H1 (cell line): Measurements from ENCODE around the gene CARD11. TPM values are rescaled to one million over a fixed set of nuclear protein-coding genes. Genes with fewer than 3 reads are reported as not detected.

Experiments used
- CTCF ChIA-PET: fragments of 300-600 bp; sonication (Branson Sonifier 250); formaldehyde crosslinking; loops from one replicate; lab custom pipeline; 2021; ENCODE audit not compliant: partially characterized antibody; lab: Charles Lee
- POLR2A ChIA-PET: fragments of 300-600 bp; sonication (Branson Sonifier 250); formaldehyde crosslinking; loops from one replicate; lab custom pipeline; 2021; ENCODE audit warnings: inconsistent platforms; ENCODE audit not compliant: partially characterized antibody; lab: Charles Lee
- DNase-seq, 2 experiments: peaks; one replicate each; pipeline versions ENCODE4 v3.0.0 to v3.0.0-alpha.2; 2010 to 2022; ENCODE audit warnings: low spot score in 2 of 2, low read depth in 1 of 2, mixed read lengths in 1 of 2
- FAIRE-seq: peaks from 2 replicates; lab custom pipeline; 2011; peaks lifted over from hg19 to GRCh38; lab: Jason Lieb, UNC
- H2AFZ ChIP-seq: 2 replicates; pipeline ENCODE4 v1.8.1; 2012; ENCODE audit warnings: low read length, inconsistent platforms
- H2AK5ac ChIP-seq: 2 replicates; pipeline ENCODE4 v1.6.1; 2013; ENCODE audit warnings: low read depth, low read length
- H2BK120ac ChIP-seq: replicated peaks from 2 replicates; pipeline ENCODE3; 2013; ENCODE audit warnings: low read depth, low read length, inconsistent platforms
- H2BK12ac ChIP-seq: 2 replicates; pipeline ENCODE4 v1.6.1; 2013; ENCODE audit warnings: low read depth, low read length
- H2BK15ac ChIP-seq: 2 replicates; pipeline ENCODE4 v1.6.1; 2013; ENCODE audit warnings: low read length
- H2BK20ac ChIP-seq: 2 replicates; pipeline ENCODE4 v1.6.1; 2013; ENCODE audit warnings: low read length
- H2BK5ac ChIP-seq: 2 replicates; pipeline ENCODE4 v1.6.1; 2013; ENCODE audit warnings: low read depth, low read length
- H3K14ac ChIP-seq: 2 replicates; pipeline ENCODE4 v1.6.1; 2013; ENCODE audit warnings: inconsistent platforms; ENCODE audit not compliant: insufficient read length
- H3K18ac ChIP-seq: 2 replicates; pipeline ENCODE4 v1.6.1; 2013; ENCODE audit warnings: low read length; ENCODE audit errors: extremely low read depth
- H3K23ac ChIP-seq: 2 replicates; pipeline ENCODE4 v1.6.1; 2013; ENCODE audit warnings: inconsistent platforms; ENCODE audit not compliant: insufficient read length
- H3K23me2 ChIP-seq: 2 replicates; pipeline ENCODE4 v1.6.1; 2013; ENCODE audit warnings: low read depth, low read length
- H3K27ac ChIP-seq: 2 replicates; pipeline ENCODE4 v1.6.1; 2011; ENCODE audit warnings: low read depth, low read length, inconsistent platforms
- H3K27me3 ChIP-seq, 4 experiments: replicated peaks in 1 of 4; 1 replicate in 1 of 4; 2 replicates in 3 of 4; pipeline versions ENCODE4 v1.6.1 to v1.8.1; 2011 to 2013; ENCODE audit warnings: low read length in 3 of 4, mild to moderate bottlenecking in 3 of 4, inconsistent platforms in 2 of 4, mixed read lengths in 2 of 4, moderate library complexity in 1 of 4; ENCODE audit not compliant: control insufficient read depth in 3 of 4, insufficient read depth in 3 of 4; ENCODE audit errors: extremely low read depth in 1 of 4
- H3K36me3 ChIP-seq, 4 experiments: 2 replicates each; pipeline versions ENCODE4 v1.6.1 to v1.8.1; 2011 to 2013; ENCODE audit warnings: mild to moderate bottlenecking in 4 of 4, low read length in 3 of 4, moderate library complexity in 2 of 4, control low read depth in 1 of 4, inconsistent platforms in 1 of 4; ENCODE audit not compliant: insufficient read depth in 4 of 4, control insufficient read depth in 2 of 4
- H3K4ac ChIP-seq: replicated peaks from 2 replicates; pipeline ENCODE3; 2013; ENCODE audit warnings: low read length, low read depth, mixed read lengths, inconsistent platforms; ENCODE audit not compliant: insufficient read length
- H3K4me1 ChIP-seq, 4 experiments: replicated peaks in 1 of 4; 1 replicate in 1 of 4; 2 replicates in 3 of 4; pipeline versions ENCODE4 v1.6.1 to v1.8.1; 2011 to 2013; ENCODE audit warnings: low read length in 3 of 4, inconsistent platforms in 2 of 4, mixed read lengths in 1 of 4; ENCODE audit not compliant: insufficient read depth in 4 of 4, control insufficient read depth in 3 of 4
- H3K4me2 ChIP-seq, 2 experiments: 2 replicates each; pipeline versions ENCODE4 v1.6.1 to v1.8.1; 2011 to 2013; ENCODE audit warnings: low read depth in 2 of 2, low read length in 2 of 2, control low read depth in 1 of 2, inconsistent platforms in 1 of 2, mild to moderate bottlenecking in 1 of 2; ENCODE audit not compliant: insufficient read depth in 1 of 2
- H3K4me3 ChIP-seq, 4 experiments: fragments of 200-600, 300-600 bp in 1 of 4; sonication (generic), shearing (Covaris generic), sonication (Bioruptor Twin) in 1 of 4; 2 replicates each; pipeline versions ENCODE4 v1.5.1 to v1.8.1; 2011 to 2016; ENCODE audit warnings: low read length in 4 of 4, low read depth in 3 of 4, control low read depth in 2 of 4, inconsistent platforms in 2 of 4, mild to moderate bottlenecking in 2 of 4, mixed read lengths in 1 of 4, moderate library complexity in 1 of 4; ENCODE audit not compliant: insufficient read depth in 2 of 4; ENCODE audit errors: extremely low read depth in 1 of 4
- H3K56ac ChIP-seq: replicated peaks from 2 replicates; pipeline ENCODE3; 2013; ENCODE audit warnings: low read depth, mild to moderate bottlenecking, mixed read lengths, low read length, inconsistent platforms; ENCODE audit not compliant: insufficient read length
- H3K79me1 ChIP-seq: 2 replicates; pipeline ENCODE4 v1.6.1; 2013; ENCODE audit warnings: low read depth, low read length, control low read depth
- H3K79me2 ChIP-seq, 2 experiments: 2 replicates each; pipeline versions ENCODE4 v1.6.1 to v1.8.1; 2012 to 2013; ENCODE audit warnings: low read length in 2 of 2, mild to moderate bottlenecking in 2 of 2, inconsistent platforms in 1 of 2; ENCODE audit not compliant: insufficient read depth in 2 of 2, control insufficient read depth in 1 of 2
- H3K9ac ChIP-seq, 4 experiments: replicated peaks in 1 of 4; 1 replicate in 1 of 4; 2 replicates in 3 of 4; pipeline versions ENCODE4 v1.6.1 to v1.8.1; 2011 to 2013; ENCODE audit warnings: low read depth in 3 of 4, low read length in 3 of 4, control low read depth in 2 of 4, mild to moderate bottlenecking in 2 of 4, moderate library complexity in 2 of 4, inconsistent platforms in 1 of 4; ENCODE audit errors: extremely low read depth in 1 of 4
- H3K9me3 ChIP-seq, 2 experiments: 2 replicates each; pipeline versions ENCODE4 v1.6.1 to v1.8.1; 2012 to 2013; ENCODE audit warnings: mild to moderate bottlenecking in 2 of 2, moderate library complexity in 2 of 2, control low read depth in 1 of 2, inconsistent platforms in 1 of 2, low read depth in 1 of 2, low read length in 1 of 2, mixed read lengths in 1 of 2; ENCODE audit not compliant: insufficient read depth in 2 of 2
- H4K20me1 ChIP-seq, 2 experiments: replicated peaks in 1 of 2; 2 replicates each; pipeline versions ENCODE3 to v1.8.1; 2011 to 2013; ENCODE audit warnings: inconsistent platforms in 2 of 2, low read length in 2 of 2, mild to moderate bottlenecking in 1 of 2; ENCODE audit not compliant: insufficient read depth in 2 of 2, control insufficient read depth in 1 of 2
- H4K5ac ChIP-seq: 2 replicates; pipeline ENCODE4 v1.6.1; 2013; ENCODE audit warnings: low read length, low read depth, mixed read lengths, inconsistent platforms; ENCODE audit not compliant: insufficient read length
- H4K8ac ChIP-seq: 2 replicates; pipeline ENCODE4 v1.8.0; 2013; ENCODE audit warnings: mild to moderate bottlenecking, moderate library complexity, low read length, inconsistent platforms; ENCODE audit not compliant: insufficient read depth; ENCODE audit errors: extremely low read depth
- H4K91ac ChIP-seq: replicated peaks from 2 replicates; pipeline ENCODE3; 2013; ENCODE audit warnings: low read length, mixed read lengths, inconsistent platforms; ENCODE audit not compliant: insufficient read length
- CBX8 ChIP-seq: fragments of 300-800, 300-1000 bp; sonication (generic); IDR thresholded peaks from 2 replicates; pipeline ENCODE4 v1.7.1; 2016; ENCODE audit warnings: low read depth, low read length, borderline replicate concordance
- CTCF ChIP-seq, 3 experiments: IDR thresholded peaks; 1 replicate in 2 of 3; 2 replicates in 1 of 3; pipeline versions ENCODE4 v1.5.1 to v1.6.1; 2011; ENCODE audit warnings: low read length in 3 of 3, mild to moderate bottlenecking in 3 of 3, inconsistent platforms in 2 of 3, low read depth in 1 of 3, moderate library complexity in 1 of 3; ENCODE audit not compliant: insufficient read depth in 1 of 3; ENCODE audit errors: control extremely low read depth in 1 of 3
- KDM5A ChIP-seq: fragments of 200-600 bp; IDR thresholded peaks from 2 replicates; pipeline ENCODE4 v1.7.1; 2012; ENCODE audit warnings: mild to moderate bottlenecking, low read length, inconsistent platforms, mixed read lengths
- RAD21 ChIP-seq, 2 experiments: IDR thresholded peaks in 1 of 2; conservative IDR thresholded peaks in 1 of 2; 2 replicates each; pipeline ENCODE4 v1.6.1; 2011; ENCODE audit warnings: low read depth in 2 of 2, low read length in 2 of 2, improper control_type of control experiment in 1 of 2, inconsistent platforms in 1 of 2, mild to moderate bottlenecking in 1 of 2, moderate library complexity in 1 of 2
- WGBS, 2 experiments: shearing (Covaris generic) in 1 of 2; methylation state at CpG; one replicate each; pipeline versions ENCODE4 v1.1.6 to v1.1.7; 2013 to 2015; ENCODE audit warnings: low lambda C conversion rate in 2 of 2, mixed read lengths in 2 of 2, inconsistent platforms in 1 of 2, low coverage in 1 of 2, missing lambda C conversion rate in 1 of 2; ENCODE audit not compliant: insufficient replicate concordance in 2 of 2, insufficient coverage in 1 of 2, insufficient read length in 1 of 2; ENCODE audit errors: extremely low coverage in 1 of 2, missing lambda C conversion rate in 1 of 2; 5-methylcytosine and 5-hydroxymethylcytosine counted together
- polyA plus RNA-seq, 7 experiments: library from polyadenylated mRNA; depleted of rRNA in 3 of 7; stranded (reverse) in 5 of 7; unstranded in 2 of 7; fragments of >200 nt in 5 of 7; fragments of 200-250 nt in 2 of 7; gene quantifications; 1 replicate in 5 of 7; 2 replicates in 1 of 7; 4 replicates in 1 of 7; pipeline versions ENCODE4 v1.2.1 to v1.2.3, GENCODE V29; 2011 to 2013; ENCODE audit warnings: missing spikeins in 2 of 7, mixed read lengths in 2 of 7
- total RNA-seq: library from RNA; stranded (reverse); fragmentation: NEBNext Ultra II Directional; extraction: Animal tissue kit (Norgen Biotek cat#: 25700); gene quantifications from 2 replicates; pipeline ENCODE4 v1.2.1, GENCODE V29; 2021

Gene CARD11
- total and polyA plus RNA-seq, 2 of the 8 experiments (the other 6 are each of a cell fraction or from before 2014, with no cell fraction given), result 12.6 to 29.8 TPM

GRCh38 chr7:2934211-2934731 lies 109.4 kb downstream of the CARD11 start:
- peak; percentile 28 to 30; a peak in 3 of 4 replicates for TF ChIP-seq RAD21 (IDR thresholded peaks at IDR 0.05 in 1 of 2, conservative IDR thresholded peaks at IDR 0.05 in 1 of 2; ENCODE audit: low read depth in 2 of 2, low read length in 2 of 2)
- no peak for TF ChIP-seq CBX8
- TF ChIP-seq KDM5A, result no peak
- TF ChIP-seq CTCF (IDR thresholded peaks at IDR 0.05; ENCODE audit: control extremely low read depth in 1 of 3, insufficient read depth in 1 of 3, low read depth in 1 of 3, low read length in 3 of 3), result peak in 2 of 3 experiments; percentile 14 to 23; a peak in 2 of 4 replicates
- H4K20me1 ChIP-seq, result no peaks in the 10 kb centered on the region
- peaks cover 0 to 2% (median 0%) of the 10 kb centered on the region in 4 experiments; a peak in 2 of 8 replicates for H3K36me3 ChIP-seq
- H3K27ac ChIP-seq, result no peak overlapping the region
- H3K4me1 ChIP-seq, result peaks cover 0 to 4% (median 0%) of the 10 kb centered on the region in 4 experiments; a peak in 3 of 7 replicates
- no peaks in the 10 kb centered on the region for H3K27me3 ChIP-seq
- no peaks in the 10 kb centered on the region for H3K9me3 ChIP-seq
- H2AFZ ChIP-seq, result no peak overlapping the region
- no peak overlapping the region for H2AK5ac ChIP-seq
- no peaks in the 10 kb centered on the region for H3K79me1 ChIP-seq
- ChIA-PET POLR2A (no interaction called here), CTCF (interaction anchor here (0.6 to 4.0 kb wide), 8 partner anchors 10 to 358 kb away, joined by 3 to 25 read pairs (median 3); no protein-coding TSS in a partner anchor)
- no peak overlapping the region for H4K8ac ChIP-seq
- 92% methylated on average over 14 of the region's 15 CpGs; no CpG with 5 or more reads in 1 of the 2 experiments for WGBS, 2 experiments
- no peak overlapping the region for H2BK12ac ChIP-seq
- no peak overlapping the region for H4K91ac ChIP-seq
- H2BK20ac ChIP-seq, result no peak overlapping the region
- DNase-seq, result no peak
- H3K23me2 ChIP-seq, result no peaks in the 10 kb centered on the region
- no peak overlapping the region for H3K56ac ChIP-seq
- no peaks in the 10 kb centered on the region for H3K79me2 ChIP-seq
- no peak overlapping the region for H3K4me3 ChIP-seq
- H2BK15ac ChIP-seq, result no peak overlapping the region
- no peak overlapping the region for H2BK120ac ChIP-seq
- H3K14ac ChIP-seq, result no peak overlapping the region
- H3K9ac ChIP-seq, result no peak overlapping the region
- H3K4ac ChIP-seq, result no peak overlapping the region
- H3K4me2 ChIP-seq, result no peak overlapping the region
- H4K5ac ChIP-seq, result no peak overlapping the region
- no peak overlapping the region for H3K23ac ChIP-seq
- no peak for FAIRE-seq
- no peak overlapping the region for H2BK5ac ChIP-seq
- H3K18ac ChIP-seq, result no peak overlapping the region
